Neuronal stem cell (in vitro differentiated cells): ENCODE measurements around the gene SAA4. TPM values are rescaled to one million over a fixed set of nuclear protein-coding genes. Genes with fewer than 3 reads are reported as not detected.

Experiments used
- DNase-seq: peaks from one replicate; pipeline ENCODE4 v3.0.0-alpha.2; 2013; ENCODE audit warnings: low spot score
- H2AFZ ChIP-seq: one replicate; pipeline ENCODE4 v1.6.1; 2013; ENCODE audit warnings: mild to moderate bottlenecking, low read length, inconsistent platforms
- H2AK5ac ChIP-seq: 2 replicates; pipeline ENCODE4 v1.6.1; 2013; ENCODE audit warnings: low read depth, mild to moderate bottlenecking, inconsistent platforms, low read length, moderate library complexity, mixed read lengths
- H2BK120ac ChIP-seq: 2 replicates; pipeline ENCODE4 v1.6.1; 2013; ENCODE audit warnings: low read depth, mild to moderate bottlenecking, inconsistent platforms, low read length, moderate library complexity, mixed read lengths
- H2BK12ac ChIP-seq: one replicate; pipeline ENCODE4 v1.6.1; 2013; ENCODE audit warnings: low read length, inconsistent platforms
- H2BK15ac ChIP-seq: 2 replicates; pipeline ENCODE4 v1.6.1; 2013; ENCODE audit warnings: mild to moderate bottlenecking, low read length, inconsistent platforms, mixed read lengths
- H2BK5ac ChIP-seq: one replicate; pipeline ENCODE4 v1.6.1; 2013; ENCODE audit warnings: inconsistent platforms, mild to moderate bottlenecking, low read length, moderate library complexity
- H3K14ac ChIP-seq: one replicate; pipeline ENCODE4 v1.6.1; 2013; ENCODE audit warnings: low read length, inconsistent platforms
- H3K18ac ChIP-seq: 2 replicates; pipeline ENCODE4 v1.6.1; 2013; ENCODE audit warnings: low read length, inconsistent platforms
- H3K23ac ChIP-seq: 2 replicates; pipeline ENCODE4 v1.6.1; 2013; ENCODE audit warnings: low read depth, mild to moderate bottlenecking, mixed read lengths, low read length, inconsistent platforms; ENCODE audit not compliant: poor library complexity
- H3K27ac ChIP-seq: replicated peaks from 3 replicates; pipeline ENCODE4 v1.5.1; 2013; ENCODE audit warnings: low read length, inconsistent platforms
- H3K27me3 ChIP-seq, 3 experiments: 2 replicates each; pipeline ENCODE4 v1.6.1; 2013; ENCODE audit warnings: low read length in 3 of 3, mild to moderate bottlenecking in 2 of 3, inconsistent platforms in 1 of 3, low read depth in 1 of 3, mixed read lengths in 1 of 3, moderate library complexity in 1 of 3; ENCODE audit not compliant: control insufficient read depth in 3 of 3, insufficient read depth in 3 of 3
- H3K36me3 ChIP-seq, 2 donors: replicated peaks in 1 of 2; 2 replicates each; pipeline ENCODE4 v1.6.1; 2013; ENCODE audit warnings: low read length in 2 of 2; ENCODE audit not compliant: control insufficient read depth in 2 of 2, insufficient read depth in 2 of 2
- H3K4ac ChIP-seq: 2 replicates; pipeline ENCODE4 v1.6.1; 2013; ENCODE audit warnings: inconsistent platforms, mild to moderate bottlenecking, low read length, moderate library complexity
- H3K4me1 ChIP-seq, 2 donors: 1 replicate in 1 of 2; 2 replicates in 1 of 2; pipeline ENCODE4 v1.6.1; 2013; ENCODE audit warnings: low read length in 2 of 2, low read depth in 1 of 2; ENCODE audit not compliant: control insufficient read depth in 2 of 2, insufficient read depth in 1 of 2
- H3K4me2 ChIP-seq: one replicate; pipeline ENCODE4 v1.6.1; 2013; ENCODE audit warnings: mild to moderate bottlenecking, low read length, inconsistent platforms; ENCODE audit not compliant: insufficient read depth, poor library complexity, severe bottlenecking
- H3K4me3 ChIP-seq, 2 donors: 2 replicates each; pipeline ENCODE4 v1.5.1; 2013; ENCODE audit warnings: low read length in 2 of 2, mild to moderate bottlenecking in 2 of 2, inconsistent platforms in 1 of 2, moderate library complexity in 1 of 2
- H3K79me1 ChIP-seq: one replicate; pipeline ENCODE4 v1.6.1; 2013; ENCODE audit warnings: low read depth, mild to moderate bottlenecking, inconsistent platforms, low read length, moderate library complexity
- H3K9ac ChIP-seq: one replicate; pipeline ENCODE4 v1.6.1; 2013; ENCODE audit warnings: mild to moderate bottlenecking, low read depth, low read length, inconsistent platforms; ENCODE audit not compliant: poor library complexity
- H3K9me3 ChIP-seq, 2 donors: replicated peaks in 1 of 2; 2 replicates each; pipeline versions ENCODE3 to v1.6.1; 2013; ENCODE audit warnings: low read length in 2 of 2, mild to moderate bottlenecking in 2 of 2, inconsistent platforms in 1 of 2, low read depth in 1 of 2, mixed read lengths in 1 of 2, moderate library complexity in 1 of 2; ENCODE audit not compliant: control insufficient read depth in 2 of 2, insufficient read depth in 1 of 2
- H4K8ac ChIP-seq: one replicate; pipeline ENCODE4 v1.6.1; 2013; ENCODE audit warnings: low read depth, mild to moderate bottlenecking, inconsistent platforms, low read length, moderate library complexity
- H4K91ac ChIP-seq: one replicate; pipeline ENCODE4 v1.6.1; 2013; ENCODE audit warnings: low read length, low read depth, mild to moderate bottlenecking, inconsistent platforms; ENCODE audit not compliant: poor library complexity
- WGBS, 2 donors: extraction: QIAGEN DNeasy Blood & Tissue Kit; methylation state at CpG; one replicate each; pipeline ENCODE4 v1.1.7; 2013; ENCODE audit warnings: missing lambda C conversion rate in 2 of 2, mixed read lengths in 1 of 2; ENCODE audit not compliant: insufficient read length in 2 of 2, insufficient replicate concordance in 1 of 2; ENCODE audit errors: extremely low coverage in 2 of 2; 5-methylcytosine and 5-hydroxymethylcytosine counted together
- polyA plus RNA-seq, 2 experiments: library from polyadenylated mRNA; stranded (reverse); fragments of 200-250 nt; gene quantifications; one replicate each; pipeline ENCODE4 v1.2.3, GENCODE V29; 2013

SAA4 gene, protein sequence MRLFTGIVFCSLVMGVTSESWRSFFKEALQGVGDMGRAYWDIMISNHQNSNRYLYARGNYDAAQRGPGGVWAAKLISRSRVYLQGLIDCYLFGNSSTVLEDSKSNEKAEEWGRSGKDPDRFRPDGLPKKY
- 0.07 TPM for polyA plus RNA-seq (2013, experiment 1 of 2)
- polyA plus RNA-seq (2013, experiment 2 of 2): 0.10 TPM

DNA sequence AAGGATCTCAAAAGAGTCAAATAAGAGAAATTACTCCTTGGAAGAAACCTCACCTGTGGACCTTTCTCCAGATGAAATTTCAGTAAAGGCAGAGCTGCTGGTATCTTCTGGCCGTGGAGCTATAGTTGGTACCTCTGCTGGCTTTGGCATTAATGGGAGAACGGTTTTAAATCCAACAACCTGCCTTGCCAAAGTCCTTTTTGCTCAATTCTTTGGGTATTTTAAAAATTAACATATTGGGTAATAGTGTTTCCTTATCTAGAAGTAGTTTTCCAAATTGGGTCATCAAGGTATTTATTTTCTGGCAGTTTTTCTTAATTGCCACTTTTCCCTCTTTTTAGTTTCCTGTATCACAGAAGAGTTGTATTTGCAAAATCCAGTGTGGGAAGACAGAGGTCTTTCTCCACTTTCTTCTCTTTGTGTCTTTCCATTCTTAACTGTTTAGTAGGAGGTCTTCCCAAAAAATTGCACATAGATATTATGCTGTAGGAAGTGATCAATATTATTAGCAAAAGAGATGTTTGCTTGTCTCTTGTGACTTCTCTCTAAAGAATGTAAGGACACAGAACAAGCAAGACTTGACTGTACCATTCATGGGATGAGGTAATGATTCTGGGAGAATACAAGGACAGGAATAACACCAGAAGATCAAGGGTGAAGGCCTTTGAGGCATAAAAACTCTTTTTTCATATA lies at the start of gene SAA4:
Gene SAA4 (minus strand): TSS at position 139 of the 693 bp plus-strand sequence. CDS start 876 bp downstream, outside the sequence.
- H2BK120ac ChIP-seq: no peak within 1 kb of the TSS
- H3K4me2 ChIP-seq: no peak within 1 kb of the TSS
- no peaks in the 10 kb centered on the region for H3K79me1 ChIP-seq
- H3K9ac ChIP-seq: no peak within 1 kb of the TSS
- no peak within 1 kb of the TSS for H2BK5ac ChIP-seq
- no peak within 1 kb of the TSS for H3K27ac ChIP-seq
- no peak within 1 kb of the TSS for H4K91ac ChIP-seq
- no peak for DNase-seq
- no peaks in the 10 kb centered on the region for H3K4me1 ChIP-seq
- H2AFZ ChIP-seq: no peak within 1 kb of the TSS
- H3K4me3 ChIP-seq: no peak within 1 kb of the TSS
- no peak within 1 kb of the TSS for H3K18ac ChIP-seq
- no peak within 1 kb of the TSS for H3K4ac ChIP-seq
- H3K14ac ChIP-seq: no peak within 1 kb of the TSS
- H3K36me3 ChIP-seq: no peaks in the 10 kb centered on the region
- no peak within 1 kb of the TSS for H2BK15ac ChIP-seq
- H4K8ac ChIP-seq: no peak within 1 kb of the TSS
- WGBS, 2 donors: no CpG with 5 or more reads among the region's 2 CpGs
- H3K27me3 ChIP-seq: peaks cover 0 to 18% (median 0%) of the 10 kb centered on the region in 3 experiments
- H2BK12ac ChIP-seq: no peak within 1 kb of the TSS
- H2AK5ac ChIP-seq: no peak within 1 kb of the TSS
- H3K9me3 ChIP-seq: no peaks in the 10 kb centered on the region
- H3K23ac ChIP-seq: no peak within 1 kb of the TSS

DNA sequence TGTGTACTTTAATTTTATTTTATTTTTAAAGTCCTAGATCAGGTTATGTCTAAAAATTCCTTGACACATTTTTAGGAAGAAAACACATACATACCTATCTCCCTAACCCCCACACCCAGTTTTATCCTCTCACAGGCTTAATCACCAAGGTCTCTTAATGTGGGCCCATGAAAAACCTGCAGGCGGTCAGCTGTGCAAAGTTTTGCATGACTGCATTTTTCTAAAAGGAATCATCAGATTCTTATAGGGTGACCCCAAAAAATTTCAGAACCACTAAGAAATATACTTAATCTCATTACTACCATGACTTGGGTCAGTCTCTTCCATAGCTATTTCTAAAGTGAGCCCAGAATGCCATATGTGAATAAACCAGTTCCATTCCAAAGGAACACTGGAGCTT lies 49.2 kb upstream of the SAA4 start:
- no peak overlapping the region for H4K91ac ChIP-seq
- no peak overlapping the region for H2BK5ac ChIP-seq
- no peak overlapping the region for H3K14ac ChIP-seq
- WGBS, 2 donors: no CpG with 5 or more reads among the region's 1 CpG
- no peak overlapping the region for H3K4me2 ChIP-seq
- H2BK12ac ChIP-seq: no peak overlapping the region
- no peak overlapping the region for H3K9ac ChIP-seq
- H3K79me1 ChIP-seq: no peaks in the 10 kb centered on the region
- H3K23ac ChIP-seq: no peak overlapping the region
- H3K18ac ChIP-seq: no peak overlapping the region
- peaks cover 22 to 98% of the 10 kb centered on the region in 2 donors for H3K36me3 ChIP-seq
- no peak overlapping the region for H3K4ac ChIP-seq
- no peak overlapping the region for H2AFZ ChIP-seq
- no peak for DNase-seq
- H3K27me3 ChIP-seq: no peaks in the 10 kb centered on the region
- no peak overlapping the region for H2BK120ac ChIP-seq
- no peak overlapping the region for H2AK5ac ChIP-seq
- no peak overlapping the region for H3K4me3 ChIP-seq
- no peak overlapping the region for H3K27ac ChIP-seq
- no peak overlapping the region for H2BK15ac ChIP-seq
- H4K8ac ChIP-seq: no peak overlapping the region
- H3K9me3 ChIP-seq: no peaks in the 10 kb centered on the region
- H3K4me1 ChIP-seq: no peaks in the 10 kb centered on the region

DNA sequence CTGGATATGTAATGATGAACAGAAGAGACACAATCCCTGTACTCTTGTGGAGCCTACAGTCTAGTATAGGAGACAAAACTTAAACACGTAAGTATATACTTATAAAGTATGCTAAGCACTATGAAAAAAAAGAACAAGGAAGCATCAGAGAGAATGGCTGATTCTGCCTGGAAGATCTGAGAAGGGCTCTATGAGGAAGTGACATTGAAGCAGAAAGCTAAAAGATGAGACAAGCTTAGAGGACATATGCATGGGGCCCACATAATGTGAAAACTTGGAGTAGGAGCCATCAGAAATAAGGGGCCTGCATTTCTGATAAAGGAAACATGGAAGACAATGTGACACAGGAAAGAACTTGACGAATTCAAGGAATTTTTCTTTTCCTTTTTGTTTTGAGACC lies 46.0 kb upstream of the SAA4 start:
- Histone ChIP-seq H3K36me3 (peaks cover 16 to 96% of the 10 kb centered on the region in 2 donors), H3K27me3 (no peaks in the 10 kb centered on the region)
- WGBS, 2 donors: no CpG with 5 or more reads among the region's 2 CpGs

DNA sequence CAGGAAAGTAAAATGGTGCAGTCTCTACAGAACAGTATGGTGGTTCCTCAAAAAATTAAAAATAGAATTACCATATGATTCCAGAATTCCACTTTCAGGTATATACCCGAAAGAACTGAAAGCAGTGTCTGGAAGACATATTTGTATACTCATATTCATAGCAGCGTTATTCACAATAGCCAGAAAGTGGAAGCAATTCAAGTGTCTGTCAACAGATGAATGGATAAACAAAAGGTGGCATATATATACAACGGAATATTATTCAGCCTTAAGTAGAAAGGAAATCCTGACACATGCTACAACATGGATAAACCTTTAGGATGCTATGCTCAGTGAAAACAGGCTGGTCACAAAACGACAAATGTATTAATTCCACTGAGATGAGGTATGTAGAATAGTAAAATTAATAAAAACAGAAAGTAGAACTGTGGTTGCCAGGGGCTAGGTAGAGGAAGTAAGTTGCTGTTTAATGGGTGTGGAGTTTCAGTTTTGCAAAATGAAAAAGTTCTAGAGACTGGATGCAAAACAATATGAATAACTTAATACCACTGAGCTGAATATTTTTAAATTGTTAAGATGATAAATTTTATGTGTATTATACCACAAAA lies 43.9 kb upstream of the SAA4 start:
- Histone ChIP-seq H4K8ac (no peak overlapping the region), H3K36me3 (peaks cover 6 to 85% of the 10 kb centered on the region in 2 donors), H2BK15ac (no peak overlapping the region), H4K91ac (no peak overlapping the region), H2BK120ac (no peak overlapping the region), H3K4me1 (no peaks in the 10 kb centered on the region), H2BK12ac (no peak overlapping the region), H3K18ac (no peak overlapping the region), H2AFZ (no peak overlapping the region), H3K79me1 (no peaks in the 10 kb centered on the region), H3K9ac (no peak overlapping the region), H2BK5ac (no peak overlapping the region), H3K27me3 (no peaks in the 10 kb centered on the region), H3K23ac (no peak overlapping the region), H3K4me2 (no peak overlapping the region), H3K4me3 (no peak overlapping the region), H2AK5ac (no peak overlapping the region), H3K14ac (no peak overlapping the region), H3K4ac (no peak overlapping the region), H3K9me3 (no peaks in the 10 kb centered on the region), H3K27ac (no peak overlapping the region)
- no peak for DNase-seq
- WGBS, 2 donors: no CpG with 5 or more reads among the region's 4 CpGs

More for the DNA sequence above, 46.0 kb upstream of the SAA4 start:
- H2BK12ac ChIP-seq: no peak overlapping the region
- no peak overlapping the region for H3K27ac ChIP-seq
- H2BK5ac ChIP-seq: no peak overlapping the region
- H3K23ac ChIP-seq: no peak overlapping the region
- H2BK120ac ChIP-seq: no peak overlapping the region
- H3K4me2 ChIP-seq: no peak overlapping the region
- H3K14ac ChIP-seq: no peak overlapping the region
- no peaks in the 10 kb centered on the region for H3K79me1 ChIP-seq
- H4K91ac ChIP-seq: no peak overlapping the region
- H3K18ac ChIP-seq: no peak overlapping the region
- H3K4me3 ChIP-seq: no peak overlapping the region
- H2AFZ ChIP-seq: no peak overlapping the region
- H2BK15ac ChIP-seq: no peak overlapping the region
- no peak for DNase-seq
- no peak overlapping the region for H3K9ac ChIP-seq
- H4K8ac ChIP-seq: no peak overlapping the region
- no peak overlapping the region for H3K4ac ChIP-seq
- no peaks in the 10 kb centered on the region for H3K4me1 ChIP-seq
- no peak overlapping the region for H2AK5ac ChIP-seq
- no peaks in the 10 kb centered on the region for H3K9me3 ChIP-seq
